Urinary bladder (tissue), 4 donors: Measurements from ENCODE around the gene CEACAM21. TPM values are rescaled to one million over a fixed set of nuclear protein-coding genes. Genes with fewer than 3 reads are reported as not detected.
"Not testable (repeated sequence)": the region's sequence is repeated elsewhere in the genome, so short reads cannot be mapped to it uniquely, and the experiment has no call there.

ENCODE experiments used
- DNase-seq: peaks from one replicate; pipeline ENCODE4 v3.0.0-alpha.2; 2015; ENCODE audit errors: extremely low spot score
- H3K27ac ChIP-seq: one replicate; pipeline ENCODE4 v1.5.1; 2013; ENCODE audit warnings: low read depth, mild to moderate bottlenecking, moderate library complexity
- H3K36me3 ChIP-seq: one replicate; pipeline ENCODE4 v1.6.1; 2013; ENCODE audit warnings: mild to moderate bottlenecking, moderate library complexity; ENCODE audit not compliant: insufficient read depth
- H3K4me1 ChIP-seq: one replicate; pipeline ENCODE4 v1.6.1; 2013; ENCODE audit warnings: mild to moderate bottlenecking, moderate library complexity; ENCODE audit not compliant: insufficient read depth
- H3K4me3 ChIP-seq: one replicate; pipeline ENCODE4 v1.5.1; 2013; ENCODE audit warnings: low read depth, low read length
- WGBS: extraction: QIAGEN DNeasy Blood & Tissue Kit; methylation state at CpG from one replicate; pipeline ENCODE4 v1.1.7; 2013; 5-methylcytosine and 5-hydroxymethylcytosine counted together
- polyA plus RNA-seq: library from polyadenylated mRNA; stranded (reverse); fragments of 200-250 nt; gene quantifications from one replicate; pipeline ENCODE4 v1.2.3, GENCODE V29; 2013
- total RNA-seq: library from RNA; depleted of rRNA; stranded (reverse); fragments of >200 nt; gene quantifications from one replicate; pipeline ENCODE4 v1.2.3, GENCODE V29; 2014
- donor health status: healthy with polysubstance abuse.
- donor health status: healthy.

CEACAM21 gene
- total and polyA plus RNA-seq, 2 donors: 0.90 to 2.1 TPM

- 24% methylated on average over 19 of the region's 19 CpGs for WGBS
- Histone ChIP-seq H3K4me3 (no peak overlapping the region), H3K36me3 (no peaks in the 10 kb centered on the region), H3K27ac (no peak overlapping the region), H3K4me1 (no peaks in the 10 kb centered on the region)
- DNase-seq: no peak
Measured at GRCh38 chr19:41563854-41564514, 12.0 kb upstream of the CEACAM21 start.

GRCh38 chr19:41564515-41565378, 11.2 kb upstream of the CEACAM21 start:
- 4% methylated on average over 59 of the region's 59 CpGs for WGBS
- Histone ChIP-seq H3K4me1 (no peaks in the 10 kb centered on the region), H3K27ac (no peak overlapping the region), H3K36me3 (no peaks in the 10 kb centered on the region), H3K4me3 (no peak overlapping the region)
- no peak for DNase-seq

GRCh38 chr19:41565379-41565720, 10.6 kb upstream of the CEACAM21 start:
- Histone ChIP-seq H3K4me3 (no peak overlapping the region), H3K27ac (no peak overlapping the region), H3K4me1 (no peaks in the 10 kb centered on the region), H3K36me3 (no peaks in the 10 kb centered on the region)
- WGBS: 11% methylated on average over 9 of the region's 9 CpGs
- no peak for DNase-seq

- WGBS: 50% methylated on average over 3 of the region's 3 CpGs
- Histone ChIP-seq H3K36me3 (no peaks in the 10 kb centered on the region), H3K4me3 (no peak overlapping the region), H3K27ac (no peak overlapping the region), H3K4me1 (no peaks in the 10 kb centered on the region)
- no peak for DNase-seq
Measured at GRCh38 chr19:41566001-41566400, 10.0 kb upstream of the CEACAM21 start.

GRCh38 chr19:41569481-41570150, 6.3 kb upstream of the CEACAM21 start:
- DNase-seq: no peak
- Histone ChIP-seq H3K4me1 (no peaks in the 10 kb centered on the region), H3K27ac (no peak overlapping the region), H3K4me3 (no peak overlapping the region), H3K36me3 (no peaks in the 10 kb centered on the region)
- 51% methylated on average over 11 of the region's 11 CpGs for WGBS

GRCh38 chr19:41570179-41570578, 5.8 kb upstream of the CEACAM21 start:
- Histone ChIP-seq H3K4me1 (no peaks in the 10 kb centered on the region), H3K4me3 (no peak overlapping the region), H3K27ac (no peak overlapping the region), H3K36me3 (no peaks in the 10 kb centered on the region)
- DNase-seq: no peak
- WGBS: 56% methylated on average over 3 of the region's 3 CpGs

- DNase-seq: peak; percentile 15
- 2% methylated on average over 7 of the region's 7 CpGs for WGBS
Measured at GRCh38 chr19:41570639-41571112, 5.3 kb upstream of the CEACAM21 start.

GRCh38 chr19:41577144-41577830, 1.3 kb downstream of the CEACAM21 start:
- DNase-seq: no peak
- no peaks in the 10 kb centered on the region for H3K36me3 ChIP-seq
- H3K27ac ChIP-seq: no peak overlapping the region
- WGBS: 57% methylated on average over 19 of the region's 19 CpGs
- no peaks in the 10 kb centered on the region for H3K4me1 ChIP-seq
- no peak overlapping the region for H3K4me3 ChIP-seq

More at GRCh38 chr19:41570639-41571112, 5.3 kb upstream of the CEACAM21 start:
- Histone ChIP-seq H3K36me3 (no peaks in the 10 kb centered on the region), H3K4me3 (no peak overlapping the region), H3K4me1 (no peaks in the 10 kb centered on the region), H3K27ac (no peak overlapping the region)

GRCh38 chr19:41577833-41578232, 1.9 kb downstream of the CEACAM21 start:
- no peak overlapping the region for H3K4me3 ChIP-seq
- no peak overlapping the region for H3K27ac ChIP-seq
- no peaks in the 10 kb centered on the region for H3K36me3 ChIP-seq
- 62% methylated on average over 2 of the region's 2 CpGs for WGBS
- DNase-seq: no peak
- H3K4me1 ChIP-seq: no peaks in the 10 kb centered on the region

GRCh38 chr19:41578886-41579285, 2.9 kb downstream of the CEACAM21 start:
- no peak overlapping the region for H3K27ac ChIP-seq
- WGBS: 62% methylated on average over 2 of the region's 2 CpGs

GRCh38 chr19:41581068-41581467, 5.1 kb downstream of the CEACAM21 start:
- not testable (repeated sequence) for H3K36me3 ChIP-seq, H3K4me3 ChIP-seq, H3K4me1 ChIP-seq, DNase-seq, H3K27ac ChIP-seq
- 60% methylated on average over 4 of the region's 4 CpGs for WGBS

More at GRCh38 chr19:41578886-41579285, 2.9 kb downstream of the CEACAM21 start:
- no peak for DNase-seq
- Histone ChIP-seq H3K36me3 (no peaks in the 10 kb centered on the region), H3K4me1 (no peaks in the 10 kb centered on the region), H3K4me3 (no peak overlapping the region)

GRCh38 chr19:41582577-41583182, 6.7 kb downstream of the CEACAM21 start:
- not testable (repeated sequence) for H3K27ac ChIP-seq, H3K4me1 ChIP-seq, H3K4me3 ChIP-seq, DNase-seq, H3K36me3 ChIP-seq
- WGBS: 85% methylated on average over 1 of the region's 1 CpG

GRCh38 chr19:41584260-41584810, 8.4 kb downstream of the CEACAM21 start:
- DNase-seq: no peak
- H3K4me3 ChIP-seq: no peak overlapping the region
- H3K36me3 ChIP-seq: no peaks in the 10 kb centered on the region
- no peak overlapping the region for H3K27ac ChIP-seq
- 59% methylated on average over 6 of the region's 6 CpGs for WGBS
- H3K4me1 ChIP-seq: no peaks in the 10 kb centered on the region
